RWPE2 (cell line): ENCODE measurements around the gene DNAJC1.

Experiments
- ATAC-seq: fragments of 200-7000 bp; cut with Tn5 transposase; 3 replicates; pipeline ENCODE4 v1.9.1; 2021; ENCODE audit warnings: low read depth
- DNase-seq: peaks from one replicate; pipeline ENCODE4 v3.0.0-alpha.2; 2020; ENCODE audit warnings: low spot score
- H3K27ac ChIP-seq: fragments of 450-650 bp; 2 replicates; pipeline ENCODE4 v1.5.1; 2017; ENCODE audit warnings: mild to moderate bottlenecking; ENCODE audit not compliant: poor library complexity, severe bottlenecking
- H3K27me3 ChIP-seq: fragments of 250-450 bp; sonication (Bioruptor Pico); 2 replicates; pipeline ENCODE4 v1.5.1; 2021; ENCODE audit warnings: mild to moderate bottlenecking, moderate library complexity; ENCODE audit not compliant: insufficient read depth, poor library complexity, severe bottlenecking
- H3K36me3 ChIP-seq: fragments of 250-450 bp; sonication (Bioruptor Pico); 2 replicates; pipeline ENCODE4 v1.5.1; 2020; ENCODE audit warnings: low read depth, mild to moderate bottlenecking, moderate library complexity
- H3K4me1 ChIP-seq: fragments of 250-450 bp; sonication (Bioruptor Pico); 2 replicates; pipeline ENCODE4 v1.5.1; 2021; ENCODE audit warnings: mild to moderate bottlenecking, moderate library complexity; ENCODE audit not compliant: insufficient read depth, poor library complexity, severe bottlenecking
- H3K4me3 ChIP-seq: fragments of 250-450 bp; sonication (Bioruptor Pico); 2 replicates; pipeline ENCODE4 v1.5.1; 2021; ENCODE audit warnings: mild to moderate bottlenecking, moderate library complexity; ENCODE audit not compliant: severe bottlenecking
- H3K9me3 ChIP-seq: fragments of 250-450 bp; sonication (Bioruptor Pico); 2 replicates; pipeline ENCODE4 v1.5.1; 2021; ENCODE audit warnings: mild to moderate bottlenecking, moderate library complexity; ENCODE audit not compliant: severe bottlenecking
- CTCF ChIP-seq: fragments of 450-650 bp; IDR thresholded peaks from one replicate; pipeline ENCODE4 v1.5.1; 2017; ENCODE audit warnings: mild to moderate bottlenecking, moderate library complexity; ENCODE audit not compliant: poor library complexity, severe bottlenecking

DNAJC1 gene

GRCh38 chr10:22003177-22003963 is at the start of gene DNAJC1:
Gene DNAJC1, minus strand, starts transcription at chr10:22003730. Its CDS starts 296 bp downstream, at chr10:22003434.
- peaks cover 11% of the 10 kb centered on the region for H3K4me1 ChIP-seq
- H3K36me3 ChIP-seq: 0 out of 2 replicates have a peak, but pooled peaks cover 4% of the 10 kb centered on the region
- TF ChIP-seq CTCF: no peak
- peak within 1 kb of the TSS; percentile 69 for H3K4me3 ChIP-seq
- H3K27ac ChIP-seq: peak within 1 kb of the TSS; percentile 66
- H3K27me3 ChIP-seq: no peaks in the 10 kb centered on the region
- ATAC-seq (peak; percentile 96), DNase-seq (peak; percentile 93)
- H3K9me3 ChIP-seq: no peaks in the 10 kb centered on the region

GRCh38 chr10:22053048-22053447 is 49.5 kb upstream of the DNAJC1 start:
- H3K36me3 ChIP-seq: no peaks in the 10 kb centered on the region
- no peak overlapping the region for H3K27ac ChIP-seq
- TF ChIP-seq CTCF: no peak
- H3K27me3 ChIP-seq: no peaks in the 10 kb centered on the region
- no peaks in the 10 kb centered on the region for H3K4me1 ChIP-seq
- DNase-seq (no peak), ATAC-seq (no peak)
- no peaks in the 10 kb centered on the region for H3K9me3 ChIP-seq
- no peak overlapping the region for H3K4me3 ChIP-seq

- no peak for TF ChIP-seq CTCF
- Histone ChIP-seq H3K27ac (no peak overlapping the region), H3K4me1 (no peaks in the 10 kb centered on the region), H3K4me3 (no peak overlapping the region), H3K9me3 (no peaks in the 10 kb centered on the region), H3K27me3 (no peaks in the 10 kb centered on the region), H3K36me3 (no peaks in the 10 kb centered on the region)
- ATAC-seq (0 out of 3 replicates have a peak, but pooled peaks have one; percentile 27), DNase-seq (no peak)
Measured at GRCh38 chr10:22049635-22050034, 46.1 kb upstream of the DNAJC1 start.

- no peak overlapping the region for H3K4me3 ChIP-seq
- DNase-seq (no peak), ATAC-seq (no peak)
- no peaks in the 10 kb centered on the region for H3K9me3 ChIP-seq
- H3K4me1 ChIP-seq: no peaks in the 10 kb centered on the region
- TF ChIP-seq CTCF: no peak
- no peaks in the 10 kb centered on the region for H3K36me3 ChIP-seq
- no peaks in the 10 kb centered on the region for H3K27me3 ChIP-seq
- no peak overlapping the region for H3K27ac ChIP-seq
Measured at GRCh38 chr10:22047812-22048211, 44.3 kb upstream of the DNAJC1 start.

- Histone ChIP-seq H3K36me3 (no peaks in the 10 kb centered on the region), H3K9me3 (no peaks in the 10 kb centered on the region), H3K4me1 (no peaks in the 10 kb centered on the region), H3K4me3 (no peak overlapping the region), H3K27me3 (no peaks in the 10 kb centered on the region), H3K27ac (no peak overlapping the region)
- TF ChIP-seq CTCF: no peak
- ATAC-seq (no peak), DNase-seq (no peak)
Measured at GRCh38 chr10:22043327-22043633, 39.8 kb upstream of the DNAJC1 start.
